Caco-2 (cell line): Measurements from ENCODE around the gene COMMD9. TPM values are rescaled to one million over a fixed set of nuclear protein-coding genes. Genes with fewer than 3 reads are reported as not detected.

ENCODE experiments used
- BruUV-seq: library from RNA; stranded (reverse); fragments of 400-500 nt; replicated peaks from 2 replicates; lab custom pipeline; 2021; lab: Mats Ljungman, UMichigan
- CTCF ChIA-PET: fragments of 300-600 bp; sonication (Branson Sonifier 250); formaldehyde crosslinking; loops from one replicate; lab custom pipeline; 2022; ENCODE audit warnings: antibody characterized with exemption; lab: Charles Lee
- POLR2A ChIA-PET: fragments of 300-600 bp; sonication (Branson Sonifier 250); formaldehyde crosslinking; loops from one replicate; lab custom pipeline; 2022; ENCODE audit warnings: antibody characterized with exemption; lab: Charles Lee
- DNase-seq, 2 experiments: peaks; one replicate each; pipeline versions ENCODE4 v3.0.0 to v3.0.0-alpha.2; 2020 to 2022
- H3K27me3 ChIP-seq: replicated peaks from 2 replicates; pipeline ENCODE4 v1.6.0; 2011; ENCODE audit warnings: low read length; ENCODE audit not compliant: control insufficient read depth, insufficient read depth
- H3K36me3 ChIP-seq: 2 replicates; pipeline ENCODE4 v1.5.1; 2011; ENCODE audit warnings: low read length; ENCODE audit not compliant: control insufficient read depth, insufficient read depth
- H3K4me1 ChIP-seq: fragments of 250-450 bp; sonication (Bioruptor Pico); 2 replicates; pipeline ENCODE4 v1.5.1; 2020; ENCODE audit warnings: mild to moderate bottlenecking
- H3K4me3 ChIP-seq: 2 replicates; pipeline ENCODE4 v1.5.1; 2011; ENCODE audit warnings: low read depth, mild to moderate bottlenecking, control low read depth, low read length
- H3K9me3 ChIP-seq: fragments of 250-450 bp; sonication (Bioruptor Pico); 2 replicates; pipeline ENCODE4 v1.5.1; 2020; ENCODE audit warnings: mild to moderate bottlenecking, moderate library complexity
- H3K27ac Mint-ChIP-seq: one replicate; pipeline ENCODE4 v1.8.0; 2022; ENCODE audit warnings: mixed read lengths; ENCODE audit not compliant: unreplicated experiment
- H3K27me3 Mint-ChIP-seq: one replicate; pipeline ENCODE4 v1.8.0; 2022; ENCODE audit warnings: mixed read lengths; ENCODE audit not compliant: insufficient read depth, unreplicated experiment
- H3K36me3 Mint-ChIP-seq: one replicate; pipeline ENCODE4 v1.8.0; 2022; ENCODE audit warnings: mild to moderate bottlenecking, mixed read lengths; ENCODE audit not compliant: insufficient read depth, unreplicated experiment
- H3K4me1 Mint-ChIP-seq: one replicate; pipeline ENCODE4 v1.8.0; 2022; ENCODE audit warnings: low read depth, mixed read lengths; ENCODE audit not compliant: unreplicated experiment
- H3K4me3 Mint-ChIP-seq: one replicate; pipeline ENCODE4 v1.8.0; 2022; ENCODE audit warnings: mild to moderate bottlenecking, moderate library complexity, mixed read lengths; ENCODE audit not compliant: unreplicated experiment
- H3K9me3 Mint-ChIP-seq: one replicate; pipeline ENCODE4 v1.8.0; 2022; ENCODE audit warnings: mixed read lengths; ENCODE audit not compliant: unreplicated experiment
- CTCF ChIP-seq, 2 experiments: fragments of 200-600 bp in 1 of 2; IDR thresholded peaks; 1 replicate in 1 of 2; 2 replicates in 1 of 2; pipeline versions ENCODE4 v1.5.1 to v1.8.0; 2011 to 2022; ENCODE audit warnings: antibody characterized with exemption in 1 of 2, control low read depth in 1 of 2, inconsistent platforms in 1 of 2, low read depth in 1 of 2, low read length in 1 of 2, mild to moderate bottlenecking in 1 of 2, moderate library complexity in 1 of 2; ENCODE audit not compliant: insufficient read depth in 1 of 2, severe bottlenecking in 1 of 2, unreplicated experiment in 1 of 2
- intact Hi-C: fragments of 100-400 bp; cut with micrococcal nuclease; formaldehyde crosslinking; loops from one replicate; pipeline ENCODE4 v1.10.0; 2022; ENCODE audit not compliant: unreplicated experiment
- total RNA-seq: library from RNA; stranded (reverse); gene quantifications from 2 replicates; pipeline ENCODE4 v1.2.3, GENCODE V29; 2022

Gene COMMD9
- total RNA-seq, 1 experiment from 2014 or later = 46.9 TPM

GRCh38 chr11:36271794-36272407, 17.3 kb downstream of the COMMD9 start:
- TF ChIP-seq CTCF (IDR thresholded peaks at IDR 0.05; ENCODE audit: insufficient read depth in 1 of 2, low read depth in 1 of 2, low read length in 1 of 2, severe bottlenecking in 1 of 2, unreplicated experiment in 1 of 2) = no peak
- H3K9me3 ChIP-seq = no peaks in the 10 kb centered on the region
- Mint-ChIP-seq H3K9me3 (no peaks in the 10 kb centered on the region), H3K4me3 (no peak overlapping the region), H3K36me3 (peaks cover 4% of the 10 kb centered on the region), H3K27ac (no peak overlapping the region), H3K27me3 (no peaks in the 10 kb centered on the region), H3K4me1 (no peaks in the 10 kb centered on the region)
- no peaks in the 10 kb centered on the region for H3K27me3 ChIP-seq
- H3K4me1 ChIP-seq = no peaks in the 10 kb centered on the region
- no TSS peak for BruUV-seq
- no peaks in the 10 kb centered on the region for H3K36me3 ChIP-seq
- ChIA-PET CTCF (interaction anchor here (0.6 kb wide), 1 partner anchor 13 kb away, joined by 5 read pairs; no protein-coding TSS in a partner anchor), POLR2A (no interaction called here)
- H3K4me3 ChIP-seq = no peak overlapping the region
- intact Hi-C loops = no loop called here
- no peak for DNase-seq

- DNase-seq = no peak
- H3K4me3 Mint-ChIP-seq = no peak overlapping the region
- TF ChIP-seq CTCF (IDR thresholded peaks at IDR 0.05; ENCODE audit: insufficient read depth in 1 of 2, low read depth in 1 of 2, low read length in 1 of 2, severe bottlenecking in 1 of 2, unreplicated experiment in 1 of 2) = no peak
- intact Hi-C loops = no loop called here
- H3K27ac Mint-ChIP-seq = no peak overlapping the region
- ChIA-PET POLR2A (no interaction called here), CTCF (interaction anchor here (1.5 kb wide), 1 partner anchor 8 kb away, joined by 3 read pairs; no protein-coding TSS in a partner anchor)
- Histone ChIP-seq H3K4me1 (no peaks in the 10 kb centered on the region), H3K36me3 (no peaks in the 10 kb centered on the region), H3K4me3 (no peak overlapping the region), H3K27me3 (no peaks in the 10 kb centered on the region), H3K9me3 (no peaks in the 10 kb centered on the region)
- no peaks in the 10 kb centered on the region for H3K27me3 Mint-ChIP-seq
- H3K4me1 Mint-ChIP-seq = no peaks in the 10 kb centered on the region
- peaks cover 4% of the 10 kb centered on the region for H3K36me3 Mint-ChIP-seq
- no peaks in the 10 kb centered on the region for H3K9me3 Mint-ChIP-seq
- no TSS peak for BruUV-seq
Measured at GRCh38 chr11:36270701-36271100, 18.5 kb downstream of the COMMD9 start.

- Histone ChIP-seq H3K9me3 (no peaks in the 10 kb centered on the region), H3K4me1 (no peaks in the 10 kb centered on the region), H3K36me3 (no peaks in the 10 kb centered on the region), H3K27me3 (no peaks in the 10 kb centered on the region), H3K4me3 (no peak overlapping the region)
- Mint-ChIP-seq H3K4me3 (no peak overlapping the region), H3K27ac (no peak overlapping the region), H3K4me1 (peaks cover 6% of the 10 kb centered on the region), H3K9me3 (no peaks in the 10 kb centered on the region), H3K36me3 (peaks cover 4% of the 10 kb centered on the region), H3K27me3 (no peaks in the 10 kb centered on the region)
- POLR2A ChIA-PET = no interaction called here
- TF ChIP-seq CTCF (IDR thresholded peaks at IDR 0.05; ENCODE audit: insufficient read depth in 1 of 2, low read depth in 1 of 2, low read length in 1 of 2, severe bottlenecking in 1 of 2, unreplicated experiment in 1 of 2) = no peak
- no peak for DNase-seq
- intact Hi-C loops = loop anchor here (5.0 kb wide), 1 partner anchor 781 kb away; no protein-coding TSS in a partner anchor
- CTCF ChIA-PET = interaction anchor here (1.0 to 5.5 kb wide), 3 partner anchors 8 to 447 kb away, joined by 3 to 69 read pairs (median 5); no protein-coding TSS in a partner anchor
- BruUV-seq = no TSS peak
Measured at GRCh38 chr11:36268337-36268985, 20.8 kb downstream of the COMMD9 start.
